Naive thymus-derived CD4-positive, alpha-beta T cell (primary cell): ENCODE measurements around the gene KDM4C. TPM values are rescaled to one million over a fixed set of nuclear protein-coding genes. Genes with fewer than 3 reads are reported as not detected.

ENCODE experiments used
- ATAC-seq: fragments of 150-1000 bp; cut with Tn5 transposase; 2 replicates; pipeline ENCODE4 v1.10.0; 2021; ENCODE audit warnings: mild to moderate bottlenecking, moderate library complexity
- CTCF ChIA-PET: fragments of 350-600 bp; sonication (Branson Sonifier 250); formaldehyde crosslinking; loops from one replicate; lab custom pipeline; 2021; ENCODE audit warnings: antibody characterized with exemption; lab: Charles Lee
- POLR2A ChIA-PET: fragments of 350-600 bp; sonication (Branson Sonifier 250); formaldehyde crosslinking; loops from one replicate; lab custom pipeline; 2021; ENCODE audit warnings: antibody characterized with exemption, inconsistent platforms; lab: Charles Lee
- DNase-seq, 9 donors: peaks; one replicate each; pipeline versions ENCODE4 v3.0.0 to v3.0.0-alpha.2; 2020 to 2022; ENCODE audit warnings: mixed read lengths in 1 of 9
- H3K27ac ChIP-seq: one replicate; pipeline ENCODE4 v1.7.0; 2013; ENCODE audit warnings: mild to moderate bottlenecking, low read depth, low read length, moderate library complexity
- H3K27me3 ChIP-seq, 2 donors: one replicate each; pipeline ENCODE4 v1.7.0; 2013; ENCODE audit warnings: low read length in 2 of 2, mild to moderate bottlenecking in 2 of 2, moderate library complexity in 2 of 2; ENCODE audit not compliant: control insufficient read depth in 2 of 2, insufficient read depth in 2 of 2
- H3K36me3 ChIP-seq, 3 experiments: 1 replicate in 2 of 3; 2 replicates in 1 of 3; pipeline ENCODE4 v1.7.0; 2013; ENCODE audit warnings: low read length in 3 of 3, mild to moderate bottlenecking in 3 of 3, moderate library complexity in 1 of 3; ENCODE audit not compliant: insufficient read depth in 3 of 3, control insufficient read depth in 2 of 3
- H3K4me1 ChIP-seq, 2 donors: one replicate each; pipeline ENCODE4 v1.7.0; 2013; ENCODE audit warnings: low read length in 2 of 2, mild to moderate bottlenecking in 2 of 2, moderate library complexity in 1 of 2; ENCODE audit not compliant: control insufficient read depth in 2 of 2, insufficient read depth in 2 of 2
- H3K4me3 ChIP-seq: 2 replicates; pipeline ENCODE4 v1.7.0; 2013; ENCODE audit warnings: mild to moderate bottlenecking, low read length
- H3K9me3 ChIP-seq, 3 experiments: 1 replicate in 2 of 3; 2 replicates in 1 of 3; pipeline ENCODE4 v1.7.0; 2013; ENCODE audit warnings: low read length in 3 of 3; ENCODE audit not compliant: control insufficient read depth in 2 of 3
- H3K27ac Mint-ChIP-seq, 9 donors: one replicate each; pipeline ENCODE4 v1.8.0; 2020 to 2022; ENCODE audit warnings: mixed read lengths in 9 of 9, mild to moderate bottlenecking in 8 of 9, moderate library complexity in 5 of 9, inconsistent platforms in 2 of 9
- H3K27me3 Mint-ChIP-seq, 5 donors: one replicate each; pipeline ENCODE4 v1.8.0; 2021 to 2022; ENCODE audit warnings: mixed read lengths in 5 of 5, mild to moderate bottlenecking in 1 of 5
- H3K36me3 Mint-ChIP-seq, 5 donors: one replicate each; pipeline ENCODE4 v1.8.0; 2020 to 2022; ENCODE audit warnings: mixed read lengths in 5 of 5, mild to moderate bottlenecking in 3 of 5, inconsistent platforms in 1 of 5
- H3K4me1 Mint-ChIP-seq, 7 donors: one replicate each; pipeline ENCODE4 v1.8.0; 2020 to 2022; ENCODE audit warnings: mixed read lengths in 7 of 7, mild to moderate bottlenecking in 3 of 7, inconsistent platforms in 1 of 7
- H3K4me3 Mint-ChIP-seq, 10 donors: one replicate each; pipeline ENCODE4 v1.8.0; 2020 to 2022; ENCODE audit warnings: mild to moderate bottlenecking in 10 of 10, mixed read lengths in 10 of 10, moderate library complexity in 6 of 10, inconsistent platforms in 2 of 10
- H3K9me3 Mint-ChIP-seq, 11 donors: one replicate each; pipeline ENCODE4 v1.8.0; 2020 to 2022; ENCODE audit warnings: mixed read lengths in 11 of 11, mild to moderate bottlenecking in 4 of 11, inconsistent platforms in 1 of 11, moderate library complexity in 1 of 11
- intact Hi-C, 2 donors: fragments of 100-400 bp; cut with micrococcal nuclease; formaldehyde crosslinking; loops; one replicate each; pipeline ENCODE4 v1.15.1; 2023
- polyA plus RNA-seq, 2 donors: library from polyadenylated mRNA; unstranded; fragments of 300-500 nt; fragmentation: Illumina TruSeq; gene quantifications; one replicate each; pipeline ENCODE4 v1.2.3, GENCODE V29; 2021
- total RNA-seq, 6 experiments: library from RNA in 5 of 6; stranded (reverse) in 5 of 6; gene quantifications; 1 replicate in 5 of 6; 2 replicates in 1 of 6; pipeline ENCODE4 v1.2.3 and lab custom pipeline; 2021 to 2026

Gene KDM4C
- total and polyA plus RNA-seq, 7 experiments from 2014 or later = 38.5 to 100 (median 91.3) TPM

GRCh38 chr9:6816581-6816980 lies 58.8 kb downstream of the KDM4C start:
- H3K27me3 Mint-ChIP-seq = no peaks in the 10 kb centered on the region
- POLR2A ChIA-PET = no interaction called here
- H3K4me3 ChIP-seq = no peak overlapping the region
- H3K9me3 ChIP-seq = no peaks in the 10 kb centered on the region
- H3K27ac Mint-ChIP-seq = peak overlapping the region in 4 of 9 donors; percentile 16 to 56 (median 49)
- H3K4me1 ChIP-seq = no peaks in the 10 kb centered on the region
- H3K9me3 Mint-ChIP-seq = peaks cover 0 to 5% (median 0%) of the 10 kb centered on the region in 11 donors
- DNase-seq (no peak), ATAC-seq (no peak)
- H3K27ac ChIP-seq = no peak overlapping the region
- CTCF ChIA-PET = interaction anchor here (1.0 kb wide), 1 partner anchor 10 kb away, joined by 3 read pairs; no protein-coding TSS in a partner anchor
- intact Hi-C loops = no loop called here
- peaks cover 7 to 42% (median 32%) of the 10 kb centered on the region in 7 donors for H3K4me1 Mint-ChIP-seq
- H3K27me3 ChIP-seq = no peaks in the 10 kb centered on the region
- H3K36me3 ChIP-seq = peaks cover 0 to 3% (median 0%) of the 10 kb centered on the region in 3 experiments
- H3K4me3 Mint-ChIP-seq = no peak overlapping the region
- H3K36me3 Mint-ChIP-seq = peaks cover 4 to 46% (median 32%) of the 10 kb centered on the region in 5 donors

DNA sequence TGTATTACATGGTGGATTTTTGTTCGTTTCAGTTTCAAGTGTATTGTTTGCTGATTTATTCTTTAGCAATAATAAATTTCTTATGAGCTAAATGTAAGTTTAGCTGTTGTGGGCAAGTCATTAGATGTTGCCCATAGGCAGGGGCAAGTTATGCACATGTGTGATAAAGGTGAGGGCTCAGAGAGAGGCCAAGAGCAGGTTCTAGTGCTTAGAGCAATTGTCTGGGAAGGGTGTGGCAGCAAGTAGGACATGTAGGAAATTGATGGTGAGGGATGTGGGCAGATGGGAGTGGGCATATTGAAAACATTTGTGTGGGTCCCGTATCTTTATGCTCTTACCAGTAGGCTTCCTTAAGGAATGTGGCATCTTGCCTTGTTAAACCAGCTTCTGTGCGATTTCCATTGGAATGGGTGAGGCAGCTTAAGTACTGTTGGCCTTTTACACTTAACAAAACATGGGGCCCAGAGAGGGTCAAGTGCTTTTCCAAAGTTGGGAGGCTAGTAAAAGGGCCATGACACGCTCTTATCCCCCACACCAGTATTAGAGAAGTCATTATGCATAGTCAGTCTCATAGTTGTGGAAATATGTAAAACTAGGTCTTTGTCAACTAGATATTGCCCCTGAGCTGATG lies 60.6 kb downstream of the KDM4C start:
- Histone ChIP-seq H3K27me3 (no peaks in the 10 kb centered on the region), H3K27ac (no peak overlapping the region), H3K36me3 (peaks cover 0 to 13% (median 0%) of the 10 kb centered on the region in 3 experiments), H3K4me3 (no peak overlapping the region), H3K9me3 (no peaks in the 10 kb centered on the region), H3K4me1 (no peaks in the 10 kb centered on the region)
- CTCF ChIA-PET = no interaction called here
- Mint-ChIP-seq H3K36me3 (peaks cover 5 to 62% (median 36%) of the 10 kb centered on the region in 5 donors), H3K4me3 (no peak overlapping the region), H3K9me3 (peaks cover 0 to 5% (median 0%) of the 10 kb centered on the region in 11 donors), H3K4me1 (peaks cover 9 to 50% (median 29%) of the 10 kb centered on the region in 7 donors), H3K27ac (peak overlapping the region in 1 of 9 donors; percentile 4), H3K27me3 (no peaks in the 10 kb centered on the region)
- ATAC-seq (no peak), DNase-seq (no peak)
- intact Hi-C loops = no loop called here
- POLR2A ChIA-PET = interaction anchor here (0.6 to 0.7 kb wide), 2 partner anchors 12 to 25 kb away, joined by 3 read pairs; no protein-coding TSS in a partner anchor

- no peak overlapping the region for H3K4me3 ChIP-seq
- no peaks in the 10 kb centered on the region for H3K9me3 ChIP-seq
- no peak for DNase-seq
- H3K36me3 ChIP-seq = peaks cover 0 to 20% (median 5%) of the 10 kb centered on the region in 3 experiments
- POLR2A ChIA-PET = interaction anchor here (0.6 to 1.2 kb wide), 2 partner anchors 24 to 61 kb away, joined by 3 read pairs; partner anchors contain the start of gene KDM4C
- no peaks in the 10 kb centered on the region for H3K4me1 ChIP-seq
- Mint-ChIP-seq H3K36me3 (peaks cover 12 to 65% (median 41%) of the 10 kb centered on the region in 5 donors), H3K4me1 (peaks cover 9 to 51% (median 26%) of the 10 kb centered on the region in 7 donors), H3K27ac (no peak overlapping the region), H3K27me3 (no peaks in the 10 kb centered on the region), H3K9me3 (peaks cover 0 to 5% (median 0%) of the 10 kb centered on the region in 11 donors), H3K4me3 (no peak overlapping the region)
- intact Hi-C loops = no loop called here
- no peak for ATAC-seq
- CTCF ChIA-PET = no interaction called here
- no peaks in the 10 kb centered on the region for H3K27me3 ChIP-seq
- H3K27ac ChIP-seq = no peak overlapping the region
These were observed 61.3 kb downstream of the KDM4C start for GRCh38 chr9:6819112-6819511.

- Histone ChIP-seq H3K9me3 (no peaks in the 10 kb centered on the region), H3K4me3 (no peak overlapping the region), H3K36me3 (peaks cover 0 to 22% (median 5%) of the 10 kb centered on the region in 3 experiments), H3K27me3 (no peaks in the 10 kb centered on the region), H3K4me1 (no peaks in the 10 kb centered on the region), H3K27ac (no peak overlapping the region)
- intact Hi-C loops = no loop called here
- peak overlapping the region in 3 of 9 donors; percentile 33 to 86 (median 36) for H3K27ac Mint-ChIP-seq
- DNase-seq (no peak), ATAC-seq (no peak)
- POLR2A ChIA-PET = interaction anchor here (1.2 kb wide), 1 partner anchor 62 kb away, joined by 3 read pairs; the partner anchor contains the start of gene KDM4C
- no peaks in the 10 kb centered on the region for H3K27me3 Mint-ChIP-seq
- peaks cover 13 to 64% (median 42%) of the 10 kb centered on the region in 5 donors for H3K36me3 Mint-ChIP-seq
- H3K9me3 Mint-ChIP-seq = peaks cover 0 to 5% (median 0%) of the 10 kb centered on the region in 11 donors
- H3K4me3 Mint-ChIP-seq = no peak overlapping the region
- H3K4me1 Mint-ChIP-seq = peaks cover 9 to 49% (median 26%) of the 10 kb centered on the region in 7 donors
- CTCF ChIA-PET = no interaction called here
These were observed 61.8 kb downstream of the KDM4C start for GRCh38 chr9:6819529-6819928.

GRCh38 chr9:6822696-6823095 lies 64.9 kb downstream of the KDM4C start:
- no peak for DNase-seq
- no peak overlapping the region for H3K4me3 Mint-ChIP-seq
- H3K9me3 Mint-ChIP-seq = peaks cover 0 to 5% (median 0%) of the 10 kb centered on the region in 11 donors
- Histone ChIP-seq H3K4me3 (no peak overlapping the region), H3K27me3 (no peaks in the 10 kb centered on the region), H3K4me1 (no peaks in the 10 kb centered on the region), H3K36me3 (peaks cover 0 to 19% (median 5%) of the 10 kb centered on the region in 3 experiments), H3K27ac (no peak overlapping the region), H3K9me3 (no peaks in the 10 kb centered on the region)
- intact Hi-C loops = loop anchor here in 1 of 2 donors (10.0 kb wide), 1 partner anchor 72 kb away; no protein-coding TSS in a partner anchor
- ChIA-PET POLR2A (interaction anchor here (1.0 kb wide), 1 partner anchor 65 kb away, joined by 3 read pairs; the partner anchor contains the start of gene KDM4C), CTCF (no interaction called here)
- no peak for ATAC-seq
- H3K36me3 Mint-ChIP-seq = peaks cover 17 to 60% (median 36%) of the 10 kb centered on the region in 5 donors
- no peaks in the 10 kb centered on the region for H3K27me3 Mint-ChIP-seq
- peak overlapping the region in 1 of 9 donors; percentile 23 for H3K27ac Mint-ChIP-seq
- peaks cover 4 to 40% (median 17%) of the 10 kb centered on the region in 7 donors for H3K4me1 Mint-ChIP-seq

DNA sequence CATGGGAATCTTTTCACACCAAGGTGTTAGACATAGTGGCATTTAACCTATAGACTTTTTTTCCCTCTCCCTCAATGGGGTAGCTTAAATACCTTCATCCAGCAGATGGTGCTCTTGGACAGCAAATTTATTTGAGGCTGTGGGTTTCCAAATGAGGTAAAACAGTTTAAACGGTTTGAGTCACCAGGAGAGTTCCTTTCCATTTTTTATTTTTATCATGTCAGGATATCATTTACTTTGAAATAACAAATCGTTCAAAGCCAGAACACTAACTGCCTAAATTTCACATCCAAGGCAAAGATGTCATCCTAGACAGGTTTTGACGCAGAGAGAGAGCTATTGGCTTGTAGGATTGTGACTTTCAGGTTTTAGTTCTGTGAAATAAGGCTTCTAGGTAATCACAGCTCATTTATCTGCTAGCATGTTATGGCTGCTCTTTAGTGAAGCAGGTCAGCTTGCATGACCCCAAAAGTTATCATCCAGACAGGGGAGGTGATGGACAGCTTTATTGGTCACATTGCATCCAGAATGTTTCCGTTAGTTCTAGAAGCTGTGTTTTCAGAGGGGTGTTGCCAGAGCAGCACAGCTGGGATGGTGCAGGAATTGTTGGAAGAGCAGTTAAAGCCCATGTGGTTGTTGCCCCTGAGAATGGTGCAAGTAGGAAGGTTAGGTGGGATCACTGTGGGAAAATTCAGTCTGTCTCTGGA lies 69.8 kb downstream of the KDM4C start:
- Mint-ChIP-seq H3K4me3 (no peak overlapping the region), H3K36me3 (peaks cover 13 to 53% (median 43%) of the 10 kb centered on the region in 5 donors)
- H3K27ac ChIP-seq = no peak overlapping the region

More for the DNA sequence above, 69.8 kb downstream of the KDM4C start:
- POLR2A ChIA-PET = interaction anchor here (0.8 to 1.9 kb wide), 3 partner anchors 11 to 70 kb away, joined by 3 to 6 read pairs (median 3); partner anchors contain the start of gene KDM4C
- Mint-ChIP-seq H3K27me3 (no peaks in the 10 kb centered on the region), H3K9me3 (peaks cover 0 to 8% (median 2%) of the 10 kb centered on the region in 11 donors), H3K27ac (peak overlapping the region in 3 of 9 donors; percentile 5 to 53 (median 35)), H3K4me1 (peaks cover 0 to 23% (median 8%) of the 10 kb centered on the region in 7 donors)
- Histone ChIP-seq H3K9me3 (no peaks in the 10 kb centered on the region), H3K4me3 (no peak overlapping the region), H3K36me3 (peaks cover 0 to 24% (median 5%) of the 10 kb centered on the region in 3 experiments), H3K4me1 (no peaks in the 10 kb centered on the region), H3K27me3 (no peaks in the 10 kb centered on the region)
- peak in 8 of 9 donors; percentile 2 to 48 (median 38) for DNase-seq
- intact Hi-C loops = loop anchor here (1.0 to 10.0 kb wide), 6 partner anchors 67 to 710 kb away; partner anchors contain the start of gene KDM4C (in 1 of the 2)
- CTCF ChIA-PET = interaction anchor here (0.6 to 1.4 kb wide), 6 partner anchors 11 to 192 kb away, joined by 3 read pairs; partner anchors contain the start of gene KDM4C
- ATAC-seq = peak; percentile 54
